ENCODE measurements around the gene HSD11B1L.
A peak's percentile ranks its signal among the peaks of the same experiment; 100 is the strongest.

The HSD11B1L gene

DNA sequence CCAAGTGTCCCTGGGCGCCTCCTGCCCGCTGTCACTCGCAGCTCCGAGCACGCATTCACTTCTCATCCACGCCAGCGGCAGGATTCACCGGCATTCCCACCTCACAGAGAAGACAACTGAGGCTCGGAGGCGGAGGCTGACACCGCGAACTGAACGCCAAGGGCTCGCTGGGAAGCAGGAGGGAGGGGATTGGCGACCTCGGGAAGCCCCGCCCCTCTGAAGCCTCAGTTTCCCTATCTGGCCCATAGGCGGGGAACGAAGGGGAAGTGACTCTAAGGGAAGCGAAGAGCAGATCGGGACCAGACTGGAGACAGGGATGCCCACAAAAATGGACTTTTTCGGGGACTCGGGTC lies 767 bp upstream of the HSD11B1L start:
- H3K27me3 ChIP-seq (ENCODE audit: insufficient read depth, poor library complexity, severe bottlenecking), result no peaks in the 10 kb centered on the region
- peak overlapping the region; percentile 90 for H3K27ac ChIP-seq (replicated peaks)
- DNase-seq (ENCODE audit: low read depth in 1 of 2, low spot score in 1 of 2), result peak in 1 of 2 experiments; percentile 61
- TF ChIP-seq GABPA (IDR thresholded peaks at IDR 0.05; ENCODE audit: low read depth), result no peak
- no peak for TF ChIP-seq POLR2AphosphoS5 (IDR thresholded peaks at IDR 0.05; ENCODE audit: low read depth)
- TF ChIP-seq REST (IDR thresholded peaks at IDR 0.05; ENCODE audit: insufficient replicate concordance, low read depth), result no peak
- no peak for TF ChIP-seq SPI1 (IDR thresholded peaks at IDR 0.05; ENCODE audit: borderline replicate concordance, low read depth)
- TF ChIP-seq, protein P1, sequence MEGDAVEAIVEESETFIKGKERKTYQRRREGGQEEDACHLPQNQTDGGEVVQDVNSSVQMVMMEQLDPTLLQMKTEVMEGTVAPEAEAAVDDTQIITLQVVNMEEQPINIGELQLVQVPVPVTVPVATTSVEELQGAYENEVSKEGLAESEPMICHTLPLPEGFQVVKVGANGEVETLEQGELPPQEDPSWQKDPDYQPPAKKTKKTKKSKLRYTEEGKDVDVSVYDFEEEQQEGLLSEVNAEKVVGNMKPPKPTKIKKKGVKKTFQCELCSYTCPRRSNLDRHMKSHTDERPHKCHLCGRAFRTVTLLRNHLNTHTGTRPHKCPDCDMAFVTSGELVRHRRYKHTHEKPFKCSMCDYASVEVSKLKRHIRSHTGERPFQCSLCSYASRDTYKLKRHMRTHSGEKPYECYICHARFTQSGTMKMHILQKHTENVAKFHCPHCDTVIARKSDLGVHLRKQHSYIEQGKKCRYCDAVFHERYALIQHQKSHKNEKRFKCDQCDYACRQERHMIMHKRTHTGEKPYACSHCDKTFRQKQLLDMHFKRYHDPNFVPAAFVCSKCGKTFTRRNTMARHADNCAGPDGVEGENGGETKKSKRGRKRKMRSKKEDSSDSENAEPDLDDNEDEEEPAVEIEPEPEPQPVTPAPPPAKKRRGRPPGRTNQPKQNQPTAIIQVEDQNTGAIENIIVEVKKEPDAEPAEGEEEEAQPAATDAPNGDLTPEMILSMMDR (IDR thresholded peaks at IDR 0.05; ENCODE audit: insufficient read depth, low read length), result no peak
- peak overlapping the region; percentile 97 for H3K4me3 ChIP-seq (replicated peaks; ENCODE audit: insufficient read depth, low read length)

GRCh38 chr19:5681391-5682106 lies 722 bp downstream of the HSD11B1L start:
- Histone ChIP-seq H3K27me3 (ENCODE audit: insufficient read depth, poor library complexity, severe bottlenecking) (no peaks in the 10 kb centered on the region), H3K27ac (replicated peaks) (no peak overlapping the region), H3K4me3 (replicated peaks; ENCODE audit: insufficient read depth, low read length) (peak overlapping the region; percentile 63; the same call in 1 of the 2 replicates)
- TF ChIP-seq GABPA (IDR thresholded peaks at IDR 0.05; ENCODE audit: low read depth) (no peak), REST (IDR thresholded peaks at IDR 0.05; ENCODE audit: insufficient replicate concordance, low read depth) (no peak), POLR2AphosphoS5 (IDR thresholded peaks at IDR 0.05; ENCODE audit: low read depth) (no peak), SPI1 (IDR thresholded peaks at IDR 0.05; ENCODE audit: borderline replicate concordance, low read depth) (no peak)
- TF ChIP-seq, protein P1 (IDR thresholded peaks at IDR 0.05; ENCODE audit: insufficient read depth, low read length), result no peak
- no peak for DNase-seq (ENCODE audit: low read depth in 1 of 2, low spot score in 1 of 2)

- H3K27me3 ChIP-seq (ENCODE audit: insufficient read depth, poor library complexity, severe bottlenecking), result no peaks in the 10 kb centered on the region
- no peak for DNase-seq (ENCODE audit: low read depth in 1 of 2, low spot score in 1 of 2)
- no peak overlapping the region for H3K27ac ChIP-seq (replicated peaks)
- TF ChIP-seq GABPA (IDR thresholded peaks at IDR 0.05; ENCODE audit: low read depth) (no peak), SPI1 (IDR thresholded peaks at IDR 0.05; ENCODE audit: borderline replicate concordance, low read depth) (no peak), POLR2AphosphoS5 (IDR thresholded peaks at IDR 0.05; ENCODE audit: low read depth) (no peak), REST (IDR thresholded peaks at IDR 0.05; ENCODE audit: insufficient replicate concordance, low read depth) (no peak)
- TF ChIP-seq, protein P1 (IDR thresholded peaks at IDR 0.05; ENCODE audit: insufficient read depth, low read length), result no peak
- H3K4me3 ChIP-seq (replicated peaks; ENCODE audit: insufficient read depth, low read length), result no peak overlapping the region
These were observed 1.3 kb downstream of the HSD11B1L start for GRCh38 chr19:5682107-5682482.

All from HL-60 (cell line).